Measurements from ENCODE around the gene HSD17B4. TPM values are rescaled to one million over a fixed set of nuclear protein-coding genes. Genes with fewer than 3 reads are reported as not detected.

Gene HSD17B4
- total and polyA plus RNA-seq, 2 of the 13 experiments (the other 11 are each of a cell fraction or from before 2014, with no cell fraction given), result 178 to 399 TPM

DNA sequence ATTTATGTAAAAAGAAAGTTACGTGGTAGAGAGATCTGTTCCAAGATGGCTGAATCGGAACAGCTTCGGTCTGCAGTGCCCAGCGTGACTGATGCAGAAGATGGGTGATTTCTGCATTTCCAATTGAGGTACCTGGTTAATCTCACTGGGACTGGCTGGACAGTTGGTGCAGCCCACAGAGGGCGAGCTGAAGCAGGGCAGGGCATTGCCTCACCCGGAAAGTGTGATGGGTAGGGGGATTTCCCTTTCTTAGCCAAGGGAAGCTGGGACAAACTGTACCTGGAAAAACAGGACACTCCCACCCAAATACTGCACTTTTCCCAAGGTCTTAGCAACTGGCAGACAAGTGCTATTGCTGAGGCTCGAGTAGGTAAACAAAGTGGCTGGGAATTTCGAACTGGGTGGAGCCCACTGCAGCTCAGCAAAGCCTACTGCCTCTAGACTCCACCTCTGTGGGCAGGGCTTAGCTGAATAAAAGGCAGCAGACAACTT, 13.1 kb upstream of the HSD17B4 start (continued):
- TF ChIP-seq, protein P1, sequence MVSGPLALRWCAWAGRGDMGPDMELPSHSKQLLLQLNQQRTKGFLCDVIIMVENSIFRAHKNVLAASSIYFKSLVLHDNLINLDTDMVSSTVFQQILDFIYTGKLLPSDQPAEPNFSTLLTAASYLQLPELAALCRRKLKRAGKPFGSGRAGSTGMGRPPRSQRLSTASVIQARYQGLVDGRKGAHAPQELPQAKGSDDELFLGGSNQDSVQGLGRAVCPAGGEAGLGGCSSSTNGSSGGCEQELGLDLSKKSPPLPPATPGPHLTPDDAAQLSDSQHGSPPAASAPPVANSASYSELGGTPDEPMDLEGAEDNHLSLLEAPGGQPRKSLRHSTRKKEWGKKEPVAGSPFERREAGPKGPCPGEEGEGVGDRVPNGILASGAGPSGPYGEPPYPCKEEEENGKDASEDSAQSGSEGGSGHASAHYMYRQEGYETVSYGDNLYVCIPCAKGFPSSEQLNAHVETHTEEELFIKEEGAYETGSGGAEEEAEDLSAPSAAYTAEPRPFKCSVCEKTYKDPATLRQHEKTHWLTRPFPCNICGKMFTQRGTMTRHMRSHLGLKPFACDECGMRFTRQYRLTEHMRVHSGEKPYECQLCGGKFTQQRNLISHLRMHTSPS (CRISPR knock-in tag; IDR thresholded peaks at IDR 0.05; ENCODE audit: low read depth), result peak; percentile 42; the same call in 1 of the 2 replicates
- TF ChIP-seq, protein P2, sequence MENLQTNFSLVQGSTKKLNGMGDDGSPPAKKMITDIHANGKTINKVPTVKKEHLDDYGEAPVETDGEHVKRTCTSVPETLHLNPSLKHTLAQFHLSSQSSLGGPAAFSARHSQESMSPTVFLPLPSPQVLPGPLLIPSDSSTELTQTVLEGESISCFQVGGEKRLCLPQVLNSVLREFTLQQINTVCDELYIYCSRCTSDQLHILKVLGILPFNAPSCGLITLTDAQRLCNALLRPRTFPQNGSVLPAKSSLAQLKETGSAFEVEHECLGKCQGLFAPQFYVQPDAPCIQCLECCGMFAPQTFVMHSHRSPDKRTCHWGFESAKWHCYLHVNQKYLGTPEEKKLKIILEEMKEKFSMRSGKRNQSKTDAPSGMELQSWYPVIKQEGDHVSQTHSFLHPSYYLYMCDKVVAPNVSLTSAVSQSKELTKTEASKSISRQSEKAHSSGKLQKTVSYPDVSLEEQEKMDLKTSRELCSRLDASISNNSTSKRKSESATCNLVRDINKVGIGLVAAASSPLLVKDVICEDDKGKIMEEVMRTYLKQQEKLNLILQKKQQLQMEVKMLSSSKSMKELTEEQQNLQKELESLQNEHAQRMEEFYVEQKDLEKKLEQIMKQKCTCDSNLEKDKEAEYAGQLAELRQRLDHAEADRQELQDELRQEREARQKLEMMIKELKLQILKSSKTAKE (CRISPR knock-in tag; IDR thresholded peaks at IDR 0.05; ENCODE audit: borderline replicate concordance), result no peak
- TF ChIP-seq ZNF432 (CRISPR knock-in tag; IDR thresholded peaks at IDR 0.05; ENCODE audit: borderline replicate concordance), result no peak
- TF ChIP-seq TCF12 (IDR thresholded peaks at IDR 0.05), result no peak
- TF ChIP-seq TCF12 (CRISPR knock-in tag; IDR thresholded peaks at IDR 0.05), result no peak
- TF ChIP-seq, protein P3, sequence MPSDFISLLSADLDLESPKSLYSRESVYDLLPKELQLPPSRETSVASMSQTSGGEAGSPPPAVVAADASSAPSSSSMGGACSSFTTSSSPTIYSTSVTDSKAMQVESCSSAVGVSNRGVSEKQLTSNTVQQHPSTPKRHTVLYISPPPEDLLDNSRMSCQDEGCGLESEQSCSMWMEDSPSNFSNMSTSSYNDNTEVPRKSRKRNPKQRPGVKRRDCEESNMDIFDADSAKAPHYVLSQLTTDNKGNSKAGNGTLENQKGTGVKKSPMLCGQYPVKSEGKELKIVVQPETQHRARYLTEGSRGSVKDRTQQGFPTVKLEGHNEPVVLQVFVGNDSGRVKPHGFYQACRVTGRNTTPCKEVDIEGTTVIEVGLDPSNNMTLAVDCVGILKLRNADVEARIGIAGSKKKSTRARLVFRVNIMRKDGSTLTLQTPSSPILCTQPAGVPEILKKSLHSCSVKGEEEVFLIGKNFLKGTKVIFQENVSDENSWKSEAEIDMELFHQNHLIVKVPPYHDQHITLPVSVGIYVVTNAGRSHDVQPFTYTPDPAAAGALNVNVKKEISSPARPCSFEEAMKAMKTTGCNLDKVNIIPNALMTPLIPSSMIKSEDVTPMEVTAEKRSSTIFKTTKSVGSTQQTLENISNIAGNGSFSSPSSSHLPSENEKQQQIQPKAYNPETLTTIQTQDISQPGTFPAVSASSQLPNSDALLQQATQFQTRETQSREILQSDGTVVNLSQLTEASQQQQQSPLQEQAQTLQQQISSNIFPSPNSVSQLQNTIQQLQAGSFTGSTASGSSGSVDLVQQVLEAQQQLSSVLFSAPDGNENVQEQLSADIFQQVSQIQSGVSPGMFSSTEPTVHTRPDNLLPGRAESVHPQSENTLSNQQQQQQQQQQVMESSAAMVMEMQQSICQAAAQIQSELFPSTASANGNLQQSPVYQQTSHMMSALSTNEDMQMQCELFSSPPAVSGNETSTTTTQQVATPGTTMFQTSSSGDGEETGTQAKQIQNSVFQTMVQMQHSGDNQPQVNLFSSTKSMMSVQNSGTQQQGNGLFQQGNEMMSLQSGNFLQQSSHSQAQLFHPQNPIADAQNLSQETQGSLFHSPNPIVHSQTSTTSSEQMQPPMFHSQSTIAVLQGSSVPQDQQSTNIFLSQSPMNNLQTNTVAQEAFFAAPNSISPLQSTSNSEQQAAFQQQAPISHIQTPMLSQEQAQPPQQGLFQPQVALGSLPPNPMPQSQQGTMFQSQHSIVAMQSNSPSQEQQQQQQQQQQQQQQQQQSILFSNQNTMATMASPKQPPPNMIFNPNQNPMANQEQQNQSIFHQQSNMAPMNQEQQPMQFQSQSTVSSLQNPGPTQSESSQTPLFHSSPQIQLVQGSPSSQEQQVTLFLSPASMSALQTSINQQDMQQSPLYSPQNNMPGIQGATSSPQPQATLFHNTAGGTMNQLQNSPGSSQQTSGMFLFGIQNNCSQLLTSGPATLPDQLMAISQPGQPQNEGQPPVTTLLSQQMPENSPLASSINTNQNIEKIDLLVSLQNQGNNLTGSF (CRISPR knock-in tag; IDR thresholded peaks at IDR 0.05), result no peak
- no peak for TF ChIP-seq MAFF (IDR thresholded peaks at IDR 0.05; ENCODE audit: low read depth, low read length)
- TF ChIP-seq HIVEP1 (CRISPR knock-in tag; IDR thresholded peaks at IDR 0.05), result no peak
- peak; percentile 57; the same call in 1 of the 2 replicates for TF ChIP-seq POGZ (CRISPR knock-in tag; IDR thresholded peaks at IDR 0.05)
- TF ChIP-seq GFI1 (CRISPR knock-in tag; IDR thresholded peaks at IDR 0.05; ENCODE audit: borderline replicate concordance), result 0 out of 2 replicates have a peak, but pooled peaks have one; percentile 48
- TF ChIP-seq, protein P4, sequence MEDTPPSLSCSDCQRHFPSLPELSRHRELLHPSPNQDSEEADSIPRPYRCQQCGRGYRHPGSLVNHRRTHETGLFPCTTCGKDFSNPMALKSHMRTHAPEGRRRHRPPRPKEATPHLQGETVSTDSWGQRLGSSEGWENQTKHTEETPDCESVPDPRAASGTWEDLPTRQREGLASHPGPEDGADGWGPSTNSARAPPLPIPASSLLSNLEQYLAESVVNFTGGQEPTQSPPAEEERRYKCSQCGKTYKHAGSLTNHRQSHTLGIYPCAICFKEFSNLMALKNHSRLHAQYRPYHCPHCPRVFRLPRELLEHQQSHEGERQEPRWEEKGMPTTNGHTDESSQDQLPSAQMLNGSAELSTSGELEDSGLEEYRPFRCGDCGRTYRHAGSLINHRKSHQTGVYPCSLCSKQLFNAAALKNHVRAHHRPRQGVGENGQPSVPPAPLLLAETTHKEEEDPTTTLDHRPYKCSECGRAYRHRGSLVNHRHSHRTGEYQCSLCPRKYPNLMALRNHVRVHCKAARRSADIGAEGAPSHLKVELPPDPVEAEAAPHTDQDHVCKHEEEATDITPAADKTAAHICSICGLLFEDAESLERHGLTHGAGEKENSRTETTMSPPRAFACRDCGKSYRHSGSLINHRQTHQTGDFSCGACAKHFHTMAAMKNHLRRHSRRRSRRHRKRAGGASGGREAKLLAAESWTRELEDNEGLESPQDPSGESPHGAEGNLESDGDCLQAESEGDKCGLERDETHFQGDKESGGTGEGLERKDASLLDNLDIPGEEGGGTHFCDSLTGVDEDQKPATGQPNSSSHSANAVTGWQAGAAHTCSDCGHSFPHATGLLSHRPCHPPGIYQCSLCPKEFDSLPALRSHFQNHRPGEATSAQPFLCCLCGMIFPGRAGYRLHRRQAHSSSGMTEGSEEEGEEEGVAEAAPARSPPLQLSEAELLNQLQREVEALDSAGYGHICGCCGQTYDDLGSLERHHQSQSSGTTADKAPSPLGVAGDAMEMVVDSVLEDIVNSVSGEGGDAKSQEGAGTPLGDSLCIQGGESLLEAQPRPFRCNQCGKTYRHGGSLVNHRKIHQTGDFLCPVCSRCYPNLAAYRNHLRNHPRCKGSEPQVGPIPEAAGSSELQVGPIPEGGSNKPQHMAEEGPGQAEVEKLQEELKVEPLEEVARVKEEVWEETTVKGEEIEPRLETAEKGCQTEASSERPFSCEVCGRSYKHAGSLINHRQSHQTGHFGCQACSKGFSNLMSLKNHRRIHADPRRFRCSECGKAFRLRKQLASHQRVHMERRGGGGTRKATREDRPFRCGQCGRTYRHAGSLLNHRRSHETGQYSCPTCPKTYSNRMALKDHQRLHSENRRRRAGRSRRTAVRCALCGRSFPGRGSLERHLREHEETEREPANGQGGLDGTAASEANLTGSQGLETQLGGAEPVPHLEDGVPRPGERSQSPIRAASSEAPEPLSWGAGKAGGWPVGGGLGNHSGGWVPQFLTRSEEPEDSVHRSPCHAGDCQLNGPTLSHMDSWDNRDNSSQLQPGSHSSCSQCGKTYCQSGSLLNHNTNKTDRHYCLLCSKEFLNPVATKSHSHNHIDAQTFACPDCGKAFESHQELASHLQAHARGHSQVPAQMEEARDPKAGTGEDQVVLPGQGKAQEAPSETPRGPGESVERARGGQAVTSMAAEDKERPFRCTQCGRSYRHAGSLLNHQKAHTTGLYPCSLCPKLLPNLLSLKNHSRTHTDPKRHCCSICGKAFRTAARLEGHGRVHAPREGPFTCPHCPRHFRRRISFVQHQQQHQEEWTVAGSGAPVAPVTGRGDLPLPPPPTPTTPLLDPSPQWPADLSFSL (CRISPR knock-in tag; IDR thresholded peaks at IDR 0.05), result no peak
- no peak for TF ChIP-seq ZNF343 (CRISPR knock-in tag; IDR thresholded peaks at IDR 0.05)
- no peak for TF ChIP-seq HNRNPH1 (optimal IDR thresholded peaks at IDR 0.05; ENCODE audit: low read depth, low read length)
- no peak for TF ChIP-seq ZNF772 (CRISPR knock-in tag; IDR thresholded peaks at IDR 0.05)
